T-helper 2 cell treated with Interferon-gamma antibody and Interleukin-4, amounts not matched to agents 5 μg/mL and 100 μg/mL, for 36 hours (primary cell): ENCODE data around the gene RBM48.
"Not testable (repeated sequence)": the region's sequence is repeated elsewhere in the genome, so short reads cannot be mapped to it uniquely, and the experiment has no call there.

Source experiments
- DNase-seq: peaks from one replicate; pipeline ENCODE4 v3.0.0; 2021; ENCODE audit warnings: low spot score
- H3K27ac Mint-ChIP-seq: one replicate; pipeline ENCODE4 v1.8.0; 2021; ENCODE audit warnings: mild to moderate bottlenecking, mixed read lengths
- H3K27me3 Mint-ChIP-seq: one replicate; pipeline ENCODE4 v1.8.0; 2021; ENCODE audit warnings: low read depth, mixed read lengths
- H3K36me3 Mint-ChIP-seq: one replicate; pipeline ENCODE4 v1.8.0; 2021; ENCODE audit warnings: low read depth, mixed read lengths
- H3K4me1 Mint-ChIP-seq: one replicate; pipeline ENCODE4 v1.8.0; 2021; ENCODE audit warnings: low read depth, mixed read lengths
- H3K4me3 Mint-ChIP-seq: one replicate; pipeline ENCODE4 v1.8.0; 2022; ENCODE audit warnings: mild to moderate bottlenecking, moderate library complexity, mixed read lengths
- H3K9me3 Mint-ChIP-seq: one replicate; pipeline ENCODE4 v1.8.0; 2021; ENCODE audit warnings: mixed read lengths

The RBM48 gene

GRCh38 chr7:92513167-92513902 is 15.3 kb upstream of the RBM48 start:
- no peak for DNase-seq
- no peaks in the 10 kb centered on the region for H3K4me1 Mint-ChIP-seq

GRCh38 chr7:92517631-92518030 is 11.0 kb upstream of the RBM48 start:
- no peak overlapping the region for H3K27ac Mint-ChIP-seq
- H3K4me3 Mint-ChIP-seq, result no peak overlapping the region
- peaks cover 11% of the 10 kb centered on the region for H3K36me3 Mint-ChIP-seq
- no peak for DNase-seq
- no peaks in the 10 kb centered on the region for H3K4me1 Mint-ChIP-seq
- H3K9me3 Mint-ChIP-seq, result no peaks in the 10 kb centered on the region
- H3K27me3 Mint-ChIP-seq, result no peaks in the 10 kb centered on the region

More at GRCh38 chr7:92513167-92513902, 15.3 kb upstream of the RBM48 start:
- Mint-ChIP-seq H3K4me3 (no peak overlapping the region), H3K36me3 (peaks cover 14% of the 10 kb centered on the region), H3K27ac (no peak overlapping the region), H3K27me3 (no peaks in the 10 kb centered on the region), H3K9me3 (no peaks in the 10 kb centered on the region)

- Mint-ChIP-seq H3K4me3 (no peak overlapping the region), H3K4me1 (no peaks in the 10 kb centered on the region), H3K27ac (no peak overlapping the region), H3K36me3 (peaks cover 4% of the 10 kb centered on the region), H3K9me3 (no peaks in the 10 kb centered on the region), H3K27me3 (no peaks in the 10 kb centered on the region)
- DNase-seq, result no peak
These were observed 8.6 kb upstream of the RBM48 start for GRCh38 chr7:92520024-92520423.

GRCh38 chr7:92523110-92523509 is 5.5 kb upstream of the RBM48 start:
- H3K27ac Mint-ChIP-seq, result no peak overlapping the region
- H3K4me3 Mint-ChIP-seq, result no peak overlapping the region

GRCh38 chr7:92527300-92528187 is 1.1 kb upstream of the RBM48 start:
- DNase-seq, result peak; percentile 51
- peak overlapping the region; percentile 92 for H3K27ac Mint-ChIP-seq
- peak overlapping the region; percentile 93 for H3K4me3 Mint-ChIP-seq
- no peaks in the 10 kb centered on the region for H3K27me3 Mint-ChIP-seq
- H3K4me1 Mint-ChIP-seq, result peaks cover 24% of the 10 kb centered on the region
- peaks cover 20% of the 10 kb centered on the region for H3K36me3 Mint-ChIP-seq
- H3K9me3 Mint-ChIP-seq, result no peaks in the 10 kb centered on the region

More at GRCh38 chr7:92523110-92523509, 5.5 kb upstream of the RBM48 start:
- Mint-ChIP-seq H3K9me3 (no peaks in the 10 kb centered on the region), H3K27me3 (no peaks in the 10 kb centered on the region), H3K4me1 (peaks cover 13% of the 10 kb centered on the region), H3K36me3 (no peaks in the 10 kb centered on the region)
- DNase-seq, result no peak

GRCh38 chr7:92528958-92529264 is 316 bp downstream of the RBM48 start:
- Mint-ChIP-seq H3K27me3 (no peaks in the 10 kb centered on the region), H3K4me1 (peaks cover 28% of the 10 kb centered on the region), H3K4me3 (peak overlapping the region; percentile 93), H3K9me3 (no peaks in the 10 kb centered on the region), H3K36me3 (peaks cover 34% of the 10 kb centered on the region), H3K27ac (peak overlapping the region; percentile 97)
- DNase-seq, result no peak

GRCh38 chr7:92534572-92534971 is 6.0 kb downstream of the RBM48 start:
- no peak overlapping the region for H3K4me3 Mint-ChIP-seq
- peaks cover 14% of the 10 kb centered on the region for H3K4me1 Mint-ChIP-seq
- DNase-seq, result no peak
- H3K36me3 Mint-ChIP-seq, result peaks cover 54% of the 10 kb centered on the region
- H3K9me3 Mint-ChIP-seq, result no peaks in the 10 kb centered on the region
- H3K27me3 Mint-ChIP-seq, result no peaks in the 10 kb centered on the region
- no peak overlapping the region for H3K27ac Mint-ChIP-seq

- not testable (repeated sequence) for H3K27me3 Mint-ChIP-seq, H3K4me1 Mint-ChIP-seq, DNase-seq, H3K27ac Mint-ChIP-seq, H3K9me3 Mint-ChIP-seq, H3K4me3 Mint-ChIP-seq, H3K36me3 Mint-ChIP-seq
These were observed 14.9 kb downstream of the RBM48 start for GRCh38 chr7:92543542-92543941.

- not testable (repeated sequence) for H3K4me1 Mint-ChIP-seq, DNase-seq, H3K27me3 Mint-ChIP-seq, H3K27ac Mint-ChIP-seq, H3K36me3 Mint-ChIP-seq, H3K9me3 Mint-ChIP-seq, H3K4me3 Mint-ChIP-seq
These were observed 16.5 kb downstream of the RBM48 start for GRCh38 chr7:92545116-92545515.

GRCh38 chr7:92546856-92547497 is 18.4 kb downstream of the RBM48 start:
- Mint-ChIP-seq H3K4me3 (no peak overlapping the region), H3K4me1 (no peaks in the 10 kb centered on the region), H3K9me3 (no peaks in the 10 kb centered on the region), H3K36me3 (no peaks in the 10 kb centered on the region), H3K27ac (no peak overlapping the region), H3K27me3 (no peaks in the 10 kb centered on the region)
- DNase-seq, result no peak

- Mint-ChIP-seq H3K27ac (no peak overlapping the region), H3K27me3 (no peaks in the 10 kb centered on the region), H3K36me3 (no peaks in the 10 kb centered on the region), H3K9me3 (no peaks in the 10 kb centered on the region), H3K4me1 (no peaks in the 10 kb centered on the region), H3K4me3 (no peak overlapping the region)
- DNase-seq, result no peak
These were observed 19.0 kb downstream of the RBM48 start for GRCh38 chr7:92547579-92547978.

GRCh38 chr7:92550194-92550593 is 21.6 kb downstream of the RBM48 start:
- DNase-seq, result no peak
- H3K4me1 Mint-ChIP-seq, result no peaks in the 10 kb centered on the region
- H3K9me3 Mint-ChIP-seq, result no peaks in the 10 kb centered on the region
- H3K27me3 Mint-ChIP-seq, result no peaks in the 10 kb centered on the region
- H3K4me3 Mint-ChIP-seq, result no peak overlapping the region
- H3K27ac Mint-ChIP-seq, result no peak overlapping the region
- no peaks in the 10 kb centered on the region for H3K36me3 Mint-ChIP-seq

GRCh38 chr7:92557249-92557648 is 28.7 kb downstream of the RBM48 start:
- Mint-ChIP-seq H3K27me3 (no peaks in the 10 kb centered on the region), H3K27ac (no peak overlapping the region), H3K4me1 (no peaks in the 10 kb centered on the region), H3K9me3 (no peaks in the 10 kb centered on the region), H3K36me3 (peaks cover 8% of the 10 kb centered on the region), H3K4me3 (no peak overlapping the region)
- DNase-seq, result no peak

GRCh38 chr7:92557808-92558362 is 29.3 kb downstream of the RBM48 start:
- Mint-ChIP-seq H3K27ac (no peak overlapping the region), H3K9me3 (no peaks in the 10 kb centered on the region), H3K27me3 (no peaks in the 10 kb centered on the region), H3K4me3 (no peak overlapping the region), H3K36me3 (peaks cover 10% of the 10 kb centered on the region), H3K4me1 (no peaks in the 10 kb centered on the region)
- no peak for DNase-seq
